ENCODE data around the gene RALGPS2.
A peak's percentile ranks its signal among the peaks of the same experiment; 100 is the strongest.

GRCh38 chr1:178724728-178725465, at the start of gene RALGPS2:
- TF ChIP-seq POLR2AphosphoS5 (IDR thresholded peaks at IDR 0.05; ENCODE audit: borderline replicate concordance, low read depth, low read length) (peak; percentile 40; the same call in 1 of the 2 replicates), EZH2 (IDR thresholded peaks at IDR 0.05) (no peak)

All from SK-N-MC (cell line).